Inferior parietal cortex (tissue), 1 donor: ENCODE results near the gene SMPD4.
"Not testable (repeated sequence)": the region's sequence is repeated elsewhere in the genome, so short reads cannot be mapped to it uniquely, and the experiment has no call there.

Experiments used
- DNase-seq: peaks from one replicate; pipeline ENCODE4 v3.0.0-alpha.2; 2016; ENCODE audit errors: extremely low spot score

Gene SMPD4

GRCh38 chr2:130187859-130188792 lies 6.7 kb upstream of the SMPD4 start:
- not testable (repeated sequence) for DNase-seq

DNA sequence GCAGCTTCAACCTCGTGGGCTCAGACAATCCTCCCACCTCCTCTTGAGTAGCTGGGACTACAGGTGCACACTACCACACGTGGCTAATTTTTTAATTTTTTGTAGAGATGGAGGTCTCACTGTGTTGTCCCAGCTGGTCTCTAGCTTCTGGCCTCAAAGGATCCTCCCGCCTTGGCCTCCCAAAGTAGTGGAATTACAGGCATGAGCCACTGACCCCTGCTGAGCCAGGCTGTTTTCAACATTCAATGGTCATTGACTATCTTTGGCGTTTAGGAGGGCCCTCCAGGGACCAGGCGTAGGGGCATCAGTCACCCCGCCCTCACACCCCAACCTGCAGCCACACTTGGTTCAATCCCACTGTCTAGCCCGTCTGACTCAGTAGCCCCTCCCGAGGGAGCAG lies 5.9 kb upstream of the SMPD4 start:
- no peak for DNase-seq

GRCh38 chr2:130186391-130186790 lies 5.0 kb upstream of the SMPD4 start:
- DNase-seq, result no peak

GRCh38 chr2:130185896-130186295 lies 4.5 kb upstream of the SMPD4 start:
- DNase-seq, result no peak

DNA sequence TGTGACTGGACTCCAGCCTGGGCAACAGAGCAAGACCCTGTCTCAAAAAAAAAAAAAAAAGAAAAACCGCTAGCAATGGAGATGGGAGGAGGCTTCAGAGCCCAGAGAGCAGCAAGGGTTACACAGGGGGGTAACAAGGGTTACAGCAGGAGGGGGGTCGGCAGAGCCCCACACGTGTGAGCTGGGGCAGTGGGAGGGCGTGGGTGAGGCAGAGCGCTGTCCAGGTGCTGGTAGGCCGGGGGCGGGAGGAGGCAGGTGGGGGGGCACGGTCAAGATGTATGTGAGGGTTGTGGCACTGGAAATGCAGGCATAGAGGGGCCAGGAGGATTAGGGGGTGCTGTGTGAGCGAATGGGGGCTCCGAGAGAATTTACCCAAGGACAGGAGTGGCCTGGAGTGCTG lies 4.0 kb upstream of the SMPD4 start:
- no peak for DNase-seq

DNA sequence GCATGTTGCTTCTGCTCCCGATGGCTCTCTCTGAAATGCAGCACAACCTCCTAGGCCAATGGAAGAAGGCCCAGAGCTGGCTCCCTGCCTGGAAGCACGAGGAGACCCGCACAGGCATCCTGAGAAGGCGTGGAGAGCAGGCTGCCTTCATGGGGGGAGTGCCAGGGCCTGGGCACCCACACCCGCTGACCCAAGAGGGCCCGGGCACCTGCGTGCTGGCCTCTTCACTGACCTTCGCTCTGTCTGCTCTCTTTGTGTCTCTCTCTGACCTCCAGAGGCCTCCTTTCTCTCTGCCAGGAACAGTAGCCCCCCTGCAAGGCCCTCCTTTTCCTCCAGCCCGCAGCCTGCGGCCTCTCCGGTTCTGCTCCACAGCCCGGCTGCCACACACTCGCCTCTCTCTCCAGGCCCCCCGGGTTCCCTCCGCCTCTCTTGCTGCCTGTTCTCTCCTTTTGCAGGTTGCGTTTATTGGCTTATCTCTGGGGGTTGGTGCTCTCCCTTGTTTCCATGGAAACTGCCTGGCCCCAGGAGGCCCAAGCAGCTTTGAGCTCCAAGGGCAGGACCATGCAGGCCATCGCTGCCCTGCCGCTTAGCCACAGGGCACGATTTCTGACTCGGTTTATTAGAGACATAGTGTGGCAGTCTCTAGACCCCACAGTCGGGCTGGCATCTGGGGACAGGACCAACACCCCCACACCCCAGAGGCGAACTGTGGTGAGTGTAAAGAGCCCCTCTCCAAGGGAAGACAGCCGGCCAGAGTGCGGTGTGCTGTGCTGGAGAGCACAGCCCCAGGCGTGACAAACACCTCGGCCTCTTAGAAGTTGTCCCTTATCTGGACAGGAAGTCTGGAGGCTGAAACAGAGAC lies 2.3 kb upstream of the SMPD4 start:
- peak; percentile 10 for DNase-seq

- DNase-seq, result not testable (repeated sequence)
Measured at GRCh38 chr2:130182826-130183511, 1.6 kb upstream of the SMPD4 start.

DNA sequence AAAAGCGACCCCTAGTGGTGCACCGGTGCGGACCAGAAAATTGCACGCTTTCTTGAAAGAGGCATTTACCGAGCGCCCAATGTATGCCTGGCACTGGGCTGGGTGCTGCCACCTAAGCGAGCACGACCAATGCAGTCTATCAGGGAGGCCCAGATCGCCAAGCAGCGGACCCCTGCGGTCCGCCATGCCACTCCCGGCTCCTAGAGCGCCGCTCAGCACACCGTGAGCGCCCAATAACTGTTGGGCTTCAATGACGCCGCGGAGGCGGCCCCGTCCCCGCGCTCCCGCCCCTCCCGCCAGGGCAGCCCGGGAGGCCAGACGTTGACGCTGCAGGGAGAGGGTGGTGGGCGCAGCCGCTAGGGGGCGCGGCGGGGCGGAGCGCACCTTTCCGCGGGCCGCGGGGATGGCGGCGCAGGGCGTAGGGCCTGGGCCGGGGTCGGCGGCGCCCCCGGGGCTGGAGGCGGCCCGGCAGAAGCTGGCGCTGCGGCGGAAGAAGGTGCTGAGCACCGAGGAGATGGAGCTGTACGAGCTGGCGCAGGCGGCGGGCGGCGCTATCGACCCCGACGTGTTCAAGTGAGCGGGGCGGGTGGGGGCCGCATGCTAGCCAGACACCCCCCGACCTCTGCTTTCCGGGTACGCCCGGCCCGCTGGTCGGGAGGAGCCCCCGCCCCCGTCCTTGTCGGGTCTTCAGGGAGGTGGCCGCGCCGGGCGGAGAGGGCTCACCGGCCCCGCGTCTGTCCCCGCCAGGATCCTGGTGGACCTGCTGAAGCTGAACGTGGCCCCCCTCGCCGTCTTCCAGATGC lies 679 bp upstream of the SMPD4 start, which contains the start of gene MZT2B:
TSS of gene MZT2B (plus strand) at position 383 of the 803 bp plus-strand sequence. CDS start at position 404, 21 bp downstream.
- DNase-seq, result peak; percentile 80

- DNase-seq, result not testable (repeated sequence)
Measured at GRCh38 chr2:130180404-130181324, 738 bp downstream of the SMPD4 start.

DNA sequence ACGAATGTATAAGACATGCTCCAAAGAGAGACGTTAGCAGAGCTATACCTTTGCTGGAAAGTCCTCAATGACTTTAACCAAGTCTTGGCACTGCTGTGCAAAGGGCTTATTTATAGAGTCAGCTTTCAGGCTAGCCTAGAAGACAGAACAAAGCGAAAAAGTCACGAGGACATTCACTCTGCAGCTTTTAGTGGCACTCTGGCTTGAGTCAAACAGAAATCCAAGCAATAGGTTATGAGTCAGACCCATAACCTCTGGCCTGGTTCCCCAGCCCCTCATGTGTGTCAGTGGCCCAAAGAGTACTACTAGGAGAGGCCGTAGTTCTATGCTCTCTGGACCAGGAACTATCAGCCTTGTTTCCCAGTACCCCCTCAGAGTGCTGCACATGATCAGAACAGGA lies 6.5 kb downstream of the SMPD4 start:
- DNase-seq, result not testable (repeated sequence)

DNA sequence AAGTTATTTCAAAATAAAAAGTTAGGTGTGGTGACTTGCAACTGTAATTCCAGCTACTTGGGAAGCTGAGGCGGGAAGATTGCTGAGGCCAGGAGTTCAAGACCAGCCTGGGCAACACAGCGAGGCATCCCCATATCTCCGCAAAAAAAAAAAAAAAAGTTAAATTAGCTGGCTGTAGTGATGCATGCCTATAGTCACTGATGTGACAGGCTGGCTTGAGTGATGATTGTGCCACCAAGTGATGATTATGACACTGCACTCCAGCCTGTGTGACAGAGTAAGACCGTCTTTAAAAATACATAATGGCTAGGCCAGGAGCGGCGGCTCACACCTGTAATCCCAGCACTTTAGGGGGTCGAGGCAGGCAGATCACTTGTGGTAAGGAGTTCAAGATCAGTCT lies 11.5 kb downstream of the SMPD4 start:
- no peak for DNase-seq

DNA sequence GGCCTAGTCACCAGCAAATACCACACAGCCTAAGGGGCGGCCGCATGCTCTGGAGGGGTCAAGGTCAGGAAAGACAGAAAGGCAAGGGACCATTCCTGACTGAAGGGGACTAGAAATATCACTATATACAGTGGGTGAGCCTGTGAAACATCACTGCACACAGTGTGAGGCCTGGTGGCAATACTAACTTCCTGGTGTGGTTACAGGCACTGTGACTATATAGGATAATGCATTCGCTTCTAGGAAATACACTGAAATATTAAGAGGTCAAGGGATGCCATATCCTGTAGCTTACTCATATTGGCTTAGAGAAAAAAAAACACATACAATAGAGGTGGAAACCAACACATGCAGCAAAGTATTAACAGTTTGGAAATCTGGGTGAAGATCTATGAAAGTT lies 12.2 kb downstream of the SMPD4 start:
- DNase-seq, result not testable (repeated sequence)

GRCh38 chr2:130166611-130167010 lies 14.8 kb downstream of the SMPD4 start:
- not testable (repeated sequence) for DNase-seq

- no peak for DNase-seq
Measured at GRCh38 chr2:130165293-130166016, 15.9 kb downstream of the SMPD4 start.

DNA sequence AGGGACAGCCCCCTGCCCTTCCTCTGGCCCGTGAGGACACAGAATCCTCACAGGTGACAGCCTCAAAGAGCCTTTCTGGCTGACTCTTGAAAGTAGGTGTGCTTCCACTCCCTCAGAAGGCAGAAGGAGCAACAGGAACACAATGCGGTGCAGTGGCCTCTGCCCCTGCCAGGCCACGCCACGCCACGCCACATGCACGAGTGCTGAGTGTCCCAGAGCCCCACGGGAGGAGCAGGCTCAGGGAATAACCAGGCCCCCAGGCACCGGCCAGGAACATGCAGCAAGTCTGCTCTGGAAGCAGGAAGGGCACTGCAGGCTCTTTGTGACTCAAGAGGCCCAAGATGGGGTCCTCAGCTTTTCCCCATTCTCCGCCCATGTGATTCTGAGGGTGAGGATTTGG lies 18.4 kb downstream of the SMPD4 start:
- DNase-seq, result no peak

DNA sequence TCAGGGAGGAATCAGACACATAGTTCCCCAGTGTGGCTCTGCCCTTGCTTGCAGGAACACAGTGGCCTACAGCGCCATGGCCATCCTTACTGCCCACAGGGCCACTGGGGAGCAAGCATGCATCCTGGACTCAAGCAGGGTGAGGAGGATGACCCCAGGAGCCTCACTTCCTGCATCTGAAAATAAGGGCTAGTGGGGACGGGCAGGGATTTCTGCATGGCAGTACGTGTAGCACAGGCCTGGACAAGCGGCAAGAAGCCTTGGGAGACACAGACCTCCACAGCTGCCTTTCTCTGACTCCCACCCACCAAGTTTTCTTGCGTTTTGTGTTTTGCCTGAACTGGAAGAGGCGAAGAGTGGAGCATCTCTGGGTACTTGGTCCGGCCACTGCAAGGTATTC lies 18.9 kb downstream of the SMPD4 start:
- not testable (repeated sequence) for DNase-seq

- not testable (repeated sequence) for DNase-seq
Measured at GRCh38 chr2:130160838-130161705, 20.3 kb downstream of the SMPD4 start.

- no peak for DNase-seq
Measured at GRCh38 chr2:130160131-130160530, 21.3 kb downstream of the SMPD4 start.
